Neuronal stem cell (in vitro differentiated cells): Measurements from ENCODE around the gene ATG5.

ENCODE experiments used
- DNase-seq: peaks from one replicate; pipeline ENCODE4 v3.0.0-alpha.2; 2013; ENCODE audit warnings: low spot score
- H2AFZ ChIP-seq: one replicate; pipeline ENCODE4 v1.6.1; 2013; ENCODE audit warnings: mild to moderate bottlenecking, low read length, inconsistent platforms
- H2AK5ac ChIP-seq: 2 replicates; pipeline ENCODE4 v1.6.1; 2013; ENCODE audit warnings: low read depth, mild to moderate bottlenecking, inconsistent platforms, low read length, moderate library complexity, mixed read lengths
- H2BK120ac ChIP-seq: 2 replicates; pipeline ENCODE4 v1.6.1; 2013; ENCODE audit warnings: low read depth, mild to moderate bottlenecking, inconsistent platforms, low read length, moderate library complexity, mixed read lengths
- H2BK12ac ChIP-seq: one replicate; pipeline ENCODE4 v1.6.1; 2013; ENCODE audit warnings: low read length, inconsistent platforms
- H2BK15ac ChIP-seq: 2 replicates; pipeline ENCODE4 v1.6.1; 2013; ENCODE audit warnings: mild to moderate bottlenecking, low read length, inconsistent platforms, mixed read lengths
- H2BK5ac ChIP-seq: one replicate; pipeline ENCODE4 v1.6.1; 2013; ENCODE audit warnings: inconsistent platforms, mild to moderate bottlenecking, low read length, moderate library complexity
- H3K14ac ChIP-seq: one replicate; pipeline ENCODE4 v1.6.1; 2013; ENCODE audit warnings: low read length, inconsistent platforms
- H3K18ac ChIP-seq: 2 replicates; pipeline ENCODE4 v1.6.1; 2013; ENCODE audit warnings: low read length, inconsistent platforms
- H3K23ac ChIP-seq: 2 replicates; pipeline ENCODE4 v1.6.1; 2013; ENCODE audit warnings: low read depth, mild to moderate bottlenecking, mixed read lengths, low read length, inconsistent platforms; ENCODE audit not compliant: poor library complexity
- H3K27ac ChIP-seq: replicated peaks from 3 replicates; pipeline ENCODE4 v1.5.1; 2013; ENCODE audit warnings: low read length, inconsistent platforms
- H3K27me3 ChIP-seq, 3 experiments: 2 replicates each; pipeline ENCODE4 v1.6.1; 2013; ENCODE audit warnings: low read length in 3 of 3, mild to moderate bottlenecking in 2 of 3, inconsistent platforms in 1 of 3, low read depth in 1 of 3, mixed read lengths in 1 of 3, moderate library complexity in 1 of 3; ENCODE audit not compliant: control insufficient read depth in 3 of 3, insufficient read depth in 3 of 3
- H3K36me3 ChIP-seq, 2 donors: replicated peaks in 1 of 2; 2 replicates each; pipeline ENCODE4 v1.6.1; 2013; ENCODE audit warnings: low read length in 2 of 2; ENCODE audit not compliant: control insufficient read depth in 2 of 2, insufficient read depth in 2 of 2
- H3K4ac ChIP-seq: 2 replicates; pipeline ENCODE4 v1.6.1; 2013; ENCODE audit warnings: inconsistent platforms, mild to moderate bottlenecking, low read length, moderate library complexity
- H3K4me1 ChIP-seq, 2 donors: 1 replicate in 1 of 2; 2 replicates in 1 of 2; pipeline ENCODE4 v1.6.1; 2013; ENCODE audit warnings: low read length in 2 of 2, low read depth in 1 of 2; ENCODE audit not compliant: control insufficient read depth in 2 of 2, insufficient read depth in 1 of 2
- H3K4me2 ChIP-seq: one replicate; pipeline ENCODE4 v1.6.1; 2013; ENCODE audit warnings: mild to moderate bottlenecking, low read length, inconsistent platforms; ENCODE audit not compliant: insufficient read depth, poor library complexity, severe bottlenecking
- H3K4me3 ChIP-seq, 2 donors: 2 replicates each; pipeline ENCODE4 v1.5.1; 2013; ENCODE audit warnings: low read length in 2 of 2, mild to moderate bottlenecking in 2 of 2, inconsistent platforms in 1 of 2, moderate library complexity in 1 of 2
- H3K79me1 ChIP-seq: one replicate; pipeline ENCODE4 v1.6.1; 2013; ENCODE audit warnings: low read depth, mild to moderate bottlenecking, inconsistent platforms, low read length, moderate library complexity
- H3K9ac ChIP-seq: one replicate; pipeline ENCODE4 v1.6.1; 2013; ENCODE audit warnings: mild to moderate bottlenecking, low read depth, low read length, inconsistent platforms; ENCODE audit not compliant: poor library complexity
- H3K9me3 ChIP-seq, 2 donors: replicated peaks in 1 of 2; 2 replicates each; pipeline versions ENCODE3 to v1.6.1; 2013; ENCODE audit warnings: low read length in 2 of 2, mild to moderate bottlenecking in 2 of 2, inconsistent platforms in 1 of 2, low read depth in 1 of 2, mixed read lengths in 1 of 2, moderate library complexity in 1 of 2; ENCODE audit not compliant: control insufficient read depth in 2 of 2, insufficient read depth in 1 of 2
- H4K8ac ChIP-seq: one replicate; pipeline ENCODE4 v1.6.1; 2013; ENCODE audit warnings: low read depth, mild to moderate bottlenecking, inconsistent platforms, low read length, moderate library complexity
- H4K91ac ChIP-seq: one replicate; pipeline ENCODE4 v1.6.1; 2013; ENCODE audit warnings: low read length, low read depth, mild to moderate bottlenecking, inconsistent platforms; ENCODE audit not compliant: poor library complexity
- WGBS, 2 donors: extraction: QIAGEN DNeasy Blood & Tissue Kit; methylation state at CpG; one replicate each; pipeline ENCODE4 v1.1.7; 2013; ENCODE audit warnings: missing lambda C conversion rate in 2 of 2, mixed read lengths in 1 of 2; ENCODE audit not compliant: insufficient read length in 2 of 2, insufficient replicate concordance in 1 of 2; ENCODE audit errors: extremely low coverage in 2 of 2; 5-methylcytosine and 5-hydroxymethylcytosine counted together

Gene ATG5

GRCh38 chr6:106161311-106161874 lies 164.2 kb downstream of the ATG5 start:
- Histone ChIP-seq H2AFZ (no peak overlapping the region), H4K91ac (no peak overlapping the region), H3K4ac (no peak overlapping the region), H3K23ac (no peak overlapping the region), H3K9ac (no peak overlapping the region), H2BK5ac (no peak overlapping the region), H3K14ac (no peak overlapping the region), H3K9me3 (no peaks in the 10 kb centered on the region), H2BK15ac (no peak overlapping the region), H2BK120ac (no peak overlapping the region), H3K4me3 (no peak overlapping the region), H3K4me1 (peaks cover 9 to 12% of the 10 kb centered on the region in 2 donors), H3K27me3 (peaks cover 0 to 41% (median 0%) of the 10 kb centered on the region in 3 experiments), H2AK5ac (no peak overlapping the region), H3K18ac (no peak overlapping the region), H4K8ac (no peak overlapping the region), H2BK12ac (no peak overlapping the region), H3K27ac (no peak overlapping the region), H3K4me2 (no peak overlapping the region), H3K79me1 (no peaks in the 10 kb centered on the region), H3K36me3 (no peaks in the 10 kb centered on the region)
- WGBS, 2 donors: no CpG with 5 or more reads among the region's 3 CpGs
- no peak for DNase-seq

- no peak overlapping the region for H3K4me3 ChIP-seq
- no peak overlapping the region for H3K23ac ChIP-seq
- no peaks in the 10 kb centered on the region for H3K9me3 ChIP-seq
- no peak overlapping the region for H3K4me2 ChIP-seq
- no peak overlapping the region for H3K27ac ChIP-seq
- no peak overlapping the region for H2BK15ac ChIP-seq
- no peak overlapping the region for H2BK5ac ChIP-seq
- H3K14ac ChIP-seq: no peak overlapping the region
- H4K91ac ChIP-seq: no peak overlapping the region
- H3K27me3 ChIP-seq: peaks cover 0 to 45% (median 0%) of the 10 kb centered on the region in 3 experiments
- DNase-seq: no peak
- no peaks in the 10 kb centered on the region for H3K36me3 ChIP-seq
- H2AFZ ChIP-seq: no peak overlapping the region
- no peak overlapping the region for H2BK12ac ChIP-seq
- peaks cover 9 to 12% of the 10 kb centered on the region in 2 donors for H3K4me1 ChIP-seq
- no peak overlapping the region for H2AK5ac ChIP-seq
- H3K9ac ChIP-seq: no peak overlapping the region
- H3K18ac ChIP-seq: no peak overlapping the region
- no CpG with 5 or more reads among the region's 3 CpGs for WGBS, 2 donors
- H3K79me1 ChIP-seq: no peaks in the 10 kb centered on the region
- H4K8ac ChIP-seq: no peak overlapping the region
- H2BK120ac ChIP-seq: no peak overlapping the region
- H3K4ac ChIP-seq: no peak overlapping the region
Measured at GRCh38 chr6:106160189-106160588, 165.4 kb downstream of the ATG5 start.

GRCh38 chr6:106159531-106159940 lies 166.0 kb downstream of the ATG5 start:
- Histone ChIP-seq H3K27ac (no peak overlapping the region), H3K4me3 (no peak overlapping the region), H2BK5ac (no peak overlapping the region), H3K4me2 (no peak overlapping the region), H2AK5ac (no peak overlapping the region), H2BK12ac (no peak overlapping the region), H3K27me3 (peaks cover 0 to 41% (median 0%) of the 10 kb centered on the region in 3 experiments), H3K18ac (peak overlapping the region; percentile 39), H3K36me3 (no peaks in the 10 kb centered on the region), H3K23ac (no peak overlapping the region), H3K9me3 (no peaks in the 10 kb centered on the region), H2BK15ac (no peak overlapping the region), H3K9ac (no peak overlapping the region), H2BK120ac (no peak overlapping the region), H3K4me1 (peaks cover 9 to 12% of the 10 kb centered on the region in 2 donors), H4K91ac (no peak overlapping the region), H3K4ac (no peak overlapping the region), H2AFZ (no peak overlapping the region), H3K79me1 (no peaks in the 10 kb centered on the region), H4K8ac (no peak overlapping the region), H3K14ac (no peak overlapping the region)
- no peak for DNase-seq
- WGBS, 2 donors: no CpG with 5 or more reads among the region's 5 CpGs

- no peak overlapping the region for H3K18ac ChIP-seq
- no peak overlapping the region for H3K27ac ChIP-seq
- no peak overlapping the region for H2AK5ac ChIP-seq
- peaks cover 0 to 34% (median 0%) of the 10 kb centered on the region in 3 experiments for H3K27me3 ChIP-seq
- no peak overlapping the region for H3K14ac ChIP-seq
- no peak overlapping the region for H2BK120ac ChIP-seq
- H2AFZ ChIP-seq: no peak overlapping the region
- no peak overlapping the region for H4K91ac ChIP-seq
- no peak overlapping the region for H4K8ac ChIP-seq
- no peak for DNase-seq
- H3K4me3 ChIP-seq: no peak overlapping the region
- H3K4ac ChIP-seq: no peak overlapping the region
- H2BK5ac ChIP-seq: no peak overlapping the region
- H3K36me3 ChIP-seq: no peaks in the 10 kb centered on the region
- no CpG with 5 or more reads among the region's 1 CpG for WGBS, 2 donors
- no peak overlapping the region for H2BK15ac ChIP-seq
- H3K4me2 ChIP-seq: no peak overlapping the region
- H3K9me3 ChIP-seq: no peaks in the 10 kb centered on the region
- no peak overlapping the region for H3K9ac ChIP-seq
- no peak overlapping the region for H3K23ac ChIP-seq
- H3K4me1 ChIP-seq: peaks cover 4 to 9% of the 10 kb centered on the region in 2 donors
- no peak overlapping the region for H2BK12ac ChIP-seq
- H3K79me1 ChIP-seq: no peaks in the 10 kb centered on the region
Measured at GRCh38 chr6:106158816-106159215, 166.7 kb downstream of the ATG5 start.
